HL-60/S4 treated with phorbol 12-myristate 13-acetate at 8.2 ng/mL for 4 days and 3 days (cell line): ENCODE results near the gene ACTL8.

ENCODE experiments used
- in situ Hi-C: fragments of 300-500 bp; cut with MboI; formaldehyde crosslinking; loops from 2 replicates; pipeline ENCODE4 v1.15.0; 2022; ENCODE audit warnings: low sequenced_read_pairs

ACTL8 gene

GRCh38 chr1:17839641-17840196 is 84.6 kb downstream of the ACTL8 start:
- in situ Hi-C loops, result no loop called here

- in situ Hi-C loops, result no loop called here
These were observed 86.8 kb downstream of the ACTL8 start for GRCh38 chr1:17841944-17842343.

- in situ Hi-C loops, result no loop called here
These were observed 87.6 kb downstream of the ACTL8 start for GRCh38 chr1:17842686-17843085.

GRCh38 chr1:17844185-17844826 is 89.2 kb downstream of the ACTL8 start:
- in situ Hi-C loops, result no loop called here

- in situ Hi-C loops, result no loop called here
These were observed 90.5 kb downstream of the ACTL8 start for GRCh38 chr1:17845583-17845982.

GRCh38 chr1:17846341-17846740 is 91.2 kb downstream of the ACTL8 start:
- in situ Hi-C loops, result no loop called here

- in situ Hi-C loops, result no loop called here
These were observed 92.0 kb downstream of the ACTL8 start for GRCh38 chr1:17847111-17847510.

- in situ Hi-C loops, result no loop called here
These were observed 94.1 kb downstream of the ACTL8 start for GRCh38 chr1:17849216-17849615.

- in situ Hi-C loops, result no loop called here
These were observed 95.9 kb downstream of the ACTL8 start for GRCh38 chr1:17851056-17851455.

- in situ Hi-C loops, result no loop called here
These were observed 97.2 kb downstream of the ACTL8 start for GRCh38 chr1:17852383-17852782.

- in situ Hi-C loops, result no loop called here
These were observed 98.3 kb downstream of the ACTL8 start for GRCh38 chr1:17853241-17853935.

- in situ Hi-C loops, result no loop called here
These were observed 101.5 kb downstream of the ACTL8 start for GRCh38 chr1:17856496-17857108.

GRCh38 chr1:17857109-17857499 is 102.0 kb downstream of the ACTL8 start:
- in situ Hi-C loops, result no loop called here

- in situ Hi-C loops, result no loop called here
These were observed 102.9 kb downstream of the ACTL8 start for GRCh38 chr1:17857996-17858395.

GRCh38 chr1:17860812-17861211 is 105.7 kb downstream of the ACTL8 start:
- in situ Hi-C loops, result no loop called here

GRCh38 chr1:17861685-17862084 is 106.6 kb downstream of the ACTL8 start:
- in situ Hi-C loops, result no loop called here

GRCh38 chr1:17862121-17862520 is 107.0 kb downstream of the ACTL8 start:
- in situ Hi-C loops, result no loop called here

GRCh38 chr1:17865912-17866739 is 111.0 kb downstream of the ACTL8 start:
- in situ Hi-C loops, result no loop called here

GRCh38 chr1:17866740-17867029 is 111.6 kb downstream of the ACTL8 start:
- in situ Hi-C loops, result no loop called here

GRCh38 chr1:17867470-17867869 is 112.3 kb downstream of the ACTL8 start:
- in situ Hi-C loops, result no loop called here

- in situ Hi-C loops, result no loop called here
These were observed 114.7 kb downstream of the ACTL8 start for GRCh38 chr1:17869815-17870214.
